NCI-H460 (cell line): Measurements from ENCODE around the gene SPNS2. TPM values are rescaled to one million over a fixed set of nuclear protein-coding genes. Genes with fewer than 3 reads are reported as not detected.

Experiments
- DNase-seq: peaks from one replicate; pipeline ENCODE4 v3.0.0-alpha.2; 2016; ENCODE audit warnings: low read depth; ENCODE audit errors: extremely low read depth
- polyA plus RNA-seq: library from polyadenylated mRNA; depleted of rRNA; stranded (reverse); fragments of >200 nt; gene quantifications from 2 replicates; pipeline ENCODE4 v1.2.3, GENCODE V29; 2014; cell fraction: nucleus; rRNA removed
- total RNA-seq: library from RNA; depleted of rRNA; stranded (reverse); fragments of >200 nt; shearing (Covaris generic); gene quantifications from 2 replicates; pipeline ENCODE4 v1.2.3, GENCODE V29; 2014; rRNA removed

SPNS2 gene, protein sequence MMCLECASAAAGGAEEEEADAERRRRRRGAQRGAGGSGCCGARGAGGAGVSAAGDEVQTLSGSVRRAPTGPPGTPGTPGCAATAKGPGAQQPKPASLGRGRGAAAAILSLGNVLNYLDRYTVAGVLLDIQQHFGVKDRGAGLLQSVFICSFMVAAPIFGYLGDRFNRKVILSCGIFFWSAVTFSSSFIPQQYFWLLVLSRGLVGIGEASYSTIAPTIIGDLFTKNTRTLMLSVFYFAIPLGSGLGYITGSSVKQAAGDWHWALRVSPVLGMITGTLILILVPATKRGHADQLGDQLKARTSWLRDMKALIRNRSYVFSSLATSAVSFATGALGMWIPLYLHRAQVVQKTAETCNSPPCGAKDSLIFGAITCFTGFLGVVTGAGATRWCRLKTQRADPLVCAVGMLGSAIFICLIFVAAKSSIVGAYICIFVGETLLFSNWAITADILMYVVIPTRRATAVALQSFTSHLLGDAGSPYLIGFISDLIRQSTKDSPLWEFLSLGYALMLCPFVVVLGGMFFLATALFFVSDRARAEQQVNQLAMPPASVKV
- 0.52 TPM in 1 of 2 replicates, not detected in the other for total RNA-seq
- polyA plus RNA-seq, result 0.25 TPM in 1 of 2 replicates, not detected in the other

DNA sequence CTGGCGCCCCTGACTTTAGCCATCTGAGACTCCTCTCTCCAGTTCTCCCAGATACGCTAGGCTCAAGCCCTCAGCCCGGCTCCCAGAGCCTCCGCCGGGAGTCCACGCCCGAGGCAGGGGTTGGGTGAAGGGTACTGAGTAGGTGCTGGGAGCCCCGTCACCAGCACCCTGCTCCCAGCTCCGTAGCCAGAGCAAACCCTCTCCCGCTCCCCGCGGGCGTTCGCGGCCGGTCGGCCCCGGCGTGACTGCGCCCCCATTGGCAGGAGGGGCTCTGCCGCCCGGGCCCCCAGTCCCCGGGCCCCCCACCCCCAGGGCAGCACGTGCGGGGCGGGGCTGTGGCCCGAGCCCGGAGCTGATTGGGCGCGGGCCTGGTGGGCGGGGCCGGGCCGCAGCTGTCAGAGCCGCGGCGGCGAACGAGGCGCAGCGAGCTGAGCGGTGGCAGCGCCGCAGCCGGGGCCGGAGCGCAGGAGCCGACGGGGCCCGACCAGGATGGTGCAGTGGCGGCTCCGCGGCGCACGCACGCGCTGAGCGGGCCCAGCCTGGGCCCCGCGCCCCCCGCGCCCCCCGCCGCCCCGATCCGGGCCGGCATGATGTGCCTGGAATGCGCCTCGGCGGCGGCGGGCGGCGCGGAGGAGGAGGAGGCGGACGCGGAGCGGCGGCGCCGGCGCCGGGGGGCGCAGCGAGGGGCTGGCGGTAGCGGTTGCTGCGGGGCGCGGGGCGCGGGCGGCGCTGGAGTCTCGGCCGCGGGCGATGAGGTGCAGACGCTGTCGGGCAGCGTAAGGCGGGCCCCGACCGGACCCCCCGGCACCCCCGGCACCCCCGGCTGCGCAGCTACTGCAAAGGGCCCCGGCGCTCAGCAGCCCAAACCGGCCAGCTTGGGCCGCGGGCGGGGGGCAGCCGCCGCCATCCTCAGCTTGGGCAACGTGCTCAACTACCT lies at the start of gene SPNS2:
SPNS2 (plus strand) TSS at position 421 of the 937 bp plus-strand sequence; CDS start at position 588, 167 bp downstream.
- DNase-seq, result peak; percentile 45

DNA sequence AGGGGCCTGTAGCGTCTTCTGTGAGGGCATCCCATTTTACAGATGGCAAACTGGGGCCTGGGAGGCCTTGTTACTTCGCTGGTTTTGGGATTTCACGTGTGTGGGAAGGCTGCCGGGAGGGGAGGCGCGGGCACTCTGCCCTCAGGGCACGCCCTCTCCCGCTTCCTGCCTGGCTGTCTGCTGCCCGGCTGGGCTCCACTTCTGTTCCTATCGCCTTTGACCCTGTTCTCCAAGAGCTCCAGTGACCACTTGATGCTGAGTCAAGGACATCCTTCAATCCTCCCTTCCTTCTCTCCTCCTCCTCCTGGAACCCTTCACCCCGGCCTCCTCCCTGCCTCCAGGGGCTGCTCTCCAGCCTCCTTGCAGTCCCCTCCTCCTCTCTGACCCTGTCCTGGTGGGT lies 48.9 kb upstream of the SPNS2 start:
- no peak for DNase-seq

DNA sequence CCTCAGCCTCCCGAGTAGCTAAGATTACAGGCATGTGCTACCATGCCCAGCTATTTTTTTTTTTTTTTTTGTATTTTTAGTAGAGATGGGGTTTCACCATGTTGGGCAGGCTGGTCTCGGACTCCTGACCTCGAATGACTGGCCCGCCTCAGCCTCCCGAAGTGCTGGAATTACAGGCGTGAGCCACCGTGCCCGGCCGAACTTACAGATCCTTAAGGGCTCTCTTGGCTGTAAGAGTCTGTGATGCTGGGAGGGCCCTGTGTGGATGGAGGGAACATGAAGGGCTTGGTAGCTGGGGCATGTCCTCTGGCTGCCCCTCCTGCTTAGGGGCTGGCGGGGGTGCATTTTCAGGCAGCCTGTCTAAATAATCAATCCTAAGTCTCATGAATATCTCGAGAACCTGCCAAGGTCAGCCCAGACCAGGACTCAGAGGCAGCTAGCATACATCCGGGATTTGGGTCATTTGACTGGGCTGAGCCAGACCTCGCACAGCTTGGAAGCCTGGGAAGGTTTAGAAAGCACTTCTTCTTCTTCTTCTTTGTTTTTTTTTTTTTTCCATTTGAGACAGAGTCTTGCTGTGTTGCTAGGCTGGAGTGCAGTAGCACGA lies 47.9 kb upstream of the SPNS2 start:
- no peak for DNase-seq

DNA sequence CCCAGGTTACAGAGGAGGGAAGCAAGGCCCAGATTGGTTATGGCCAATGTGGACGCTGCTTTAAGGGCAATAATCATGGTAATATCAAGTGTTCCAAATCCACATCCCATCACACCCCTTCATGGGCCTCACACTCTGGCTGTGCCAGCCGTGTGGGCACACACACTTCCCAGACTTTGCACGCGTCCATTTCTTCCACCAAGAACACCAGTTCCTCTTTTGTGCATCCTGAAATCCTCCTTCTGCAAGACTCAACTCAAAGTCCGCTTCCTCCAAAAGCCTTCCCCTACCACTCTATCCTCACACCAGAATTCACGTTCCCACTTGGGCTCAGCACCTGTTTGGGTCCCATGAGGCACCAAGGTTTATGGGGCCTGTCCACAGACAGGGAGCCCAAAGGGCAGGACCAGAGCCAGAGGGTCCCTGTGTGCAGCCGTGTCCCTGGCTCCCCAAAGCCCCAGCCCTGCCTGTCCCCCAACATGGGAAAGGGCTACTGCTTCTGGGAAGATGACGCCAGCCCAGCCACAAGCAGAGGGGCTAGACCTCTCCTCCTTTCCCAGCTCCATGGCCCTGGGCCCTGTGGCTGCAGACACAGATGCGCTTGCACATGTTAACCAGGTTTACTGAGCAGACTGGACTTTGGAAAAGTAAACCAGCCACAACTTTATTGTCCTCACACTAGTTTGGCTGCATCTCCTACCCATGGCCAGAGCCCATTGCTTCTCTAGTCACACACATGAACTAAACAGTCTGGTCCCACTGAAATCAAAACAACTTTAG lies 44.7 kb upstream of the SPNS2 start:
- DNase-seq, result no peak

DNA sequence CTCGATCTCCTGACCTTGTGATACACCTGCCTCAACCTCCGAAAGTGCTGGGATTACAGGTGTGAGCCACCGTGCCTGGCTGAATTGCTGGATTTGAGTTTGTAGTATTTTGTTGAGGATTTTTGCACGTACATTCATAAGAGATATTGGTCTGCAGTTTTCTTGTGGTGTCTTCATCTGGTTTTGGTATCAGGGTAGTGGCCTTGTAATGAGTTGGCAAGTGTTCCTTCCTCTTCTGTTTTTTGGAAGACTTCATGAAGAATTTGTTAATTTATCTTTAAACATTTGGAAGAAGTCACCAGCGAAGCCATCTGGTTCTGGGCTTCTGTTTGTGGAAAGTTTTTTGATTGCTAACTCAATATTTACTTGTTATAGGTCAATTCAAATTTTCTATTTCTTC lies 38.0 kb upstream of the SPNS2 start:
- DNase-seq, result no peak

DNA sequence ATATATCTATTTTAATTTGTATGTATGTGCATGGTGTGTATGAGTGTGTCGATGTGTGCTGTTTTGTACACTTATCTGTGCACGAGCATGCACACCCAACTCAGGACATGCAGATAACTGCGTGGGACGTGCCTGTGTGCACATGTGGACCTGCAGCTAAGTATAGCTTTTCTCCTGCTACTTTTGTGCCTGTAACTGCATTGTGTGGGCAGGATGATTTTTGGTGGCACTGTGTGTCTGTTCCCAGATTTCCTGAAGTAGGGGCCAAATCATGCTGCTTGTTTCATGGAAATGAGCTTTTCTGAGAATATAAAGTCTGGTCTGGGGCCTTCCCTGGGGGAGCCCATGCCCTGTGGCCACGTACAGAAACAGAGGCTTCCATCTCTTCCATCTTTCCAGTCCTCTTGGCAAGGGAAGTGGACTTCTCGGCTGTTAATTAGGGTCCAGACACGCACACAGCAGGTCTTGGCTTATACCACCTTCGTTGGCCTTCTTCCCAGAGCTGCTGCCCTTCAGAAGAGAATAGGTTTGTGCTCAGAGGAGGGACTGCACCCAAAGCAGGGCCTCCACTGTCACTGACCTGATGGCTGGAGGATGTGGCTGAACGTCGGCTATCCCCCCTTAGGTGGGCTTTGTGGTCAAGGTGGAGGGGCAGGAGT lies 34.7 kb upstream of the SPNS2 start:
- no peak for DNase-seq

DNA sequence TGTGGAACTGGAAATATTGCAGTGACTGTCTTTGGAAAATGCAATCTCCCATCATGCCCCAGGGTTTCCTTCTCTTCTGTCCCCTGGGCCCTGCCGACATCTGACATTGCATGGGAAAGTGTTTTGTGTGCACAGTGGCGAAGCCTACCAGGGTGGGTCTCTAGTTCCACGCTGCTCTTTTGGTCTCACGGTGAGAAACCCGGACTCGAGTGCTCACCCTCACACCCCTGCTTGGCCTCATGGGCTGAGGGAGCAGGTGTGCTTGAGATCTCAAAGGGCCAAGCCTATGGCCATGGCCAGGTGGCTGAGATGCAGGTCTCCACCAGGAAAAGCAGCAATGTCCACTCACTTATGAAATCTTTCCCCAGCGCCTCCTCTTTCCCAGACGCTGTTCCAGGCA lies 32.9 kb upstream of the SPNS2 start:
- DNase-seq, result no peak

DNA sequence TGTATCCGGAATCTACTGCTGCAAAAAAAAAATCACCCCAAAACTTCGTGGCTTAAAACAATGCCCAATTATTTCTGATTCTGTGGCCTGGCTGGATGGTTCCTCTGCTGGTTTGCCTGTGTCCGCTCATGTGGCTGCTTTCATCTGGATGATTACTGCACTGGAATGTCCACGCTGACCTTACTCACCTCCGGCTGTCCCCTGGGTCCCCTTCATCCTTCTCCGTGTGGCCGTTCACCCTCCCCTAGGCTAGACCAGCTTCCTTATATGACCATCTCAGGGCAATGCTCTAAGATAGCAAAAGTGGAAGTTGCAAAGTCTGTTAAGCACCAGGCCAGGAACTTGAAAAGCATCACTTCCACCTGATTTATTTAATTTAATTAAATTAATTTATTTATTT lies 31.4 kb upstream of the SPNS2 start:
- DNase-seq, result no peak

DNA sequence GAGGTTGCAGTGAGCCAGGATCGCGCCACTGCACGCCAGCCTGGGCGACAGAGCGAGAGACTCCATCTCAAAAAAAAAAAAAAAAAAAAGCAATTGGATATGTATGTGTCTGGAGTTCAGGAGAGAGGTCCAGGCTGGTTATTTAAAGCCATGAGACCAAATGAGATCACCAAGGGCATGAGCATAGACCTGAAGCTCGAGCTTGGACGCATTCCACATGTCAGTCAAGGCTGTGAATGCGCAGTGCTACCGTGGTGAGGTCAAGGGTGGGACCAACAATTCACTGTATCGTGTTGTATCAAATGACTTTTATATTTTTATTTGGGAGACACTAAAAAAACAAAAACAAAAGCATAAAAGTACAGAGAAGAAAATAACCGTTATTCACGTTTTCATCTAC lies 29.1 kb upstream of the SPNS2 start:
- DNase-seq, result no peak

DNA sequence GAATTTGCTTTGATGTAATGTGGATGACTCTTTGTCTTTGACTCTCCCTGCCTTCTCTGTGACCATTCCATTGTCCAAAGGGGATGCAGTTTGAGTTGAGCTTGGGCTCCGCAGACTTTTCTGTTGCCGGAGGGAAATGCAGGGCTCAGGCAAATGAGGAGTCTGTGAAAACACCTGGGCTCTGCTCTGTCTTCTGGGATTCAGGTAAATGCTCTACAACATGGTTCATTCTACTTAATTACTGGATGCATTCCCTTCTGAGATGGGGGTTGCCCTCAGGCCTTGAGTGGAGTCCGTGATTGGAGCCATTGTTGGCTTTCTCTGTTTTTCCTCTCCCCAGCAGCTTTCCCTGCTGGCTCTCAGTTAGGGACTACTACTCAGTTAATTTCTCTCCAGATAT lies 26.4 kb upstream of the SPNS2 start:
- DNase-seq, result no peak

DNA sequence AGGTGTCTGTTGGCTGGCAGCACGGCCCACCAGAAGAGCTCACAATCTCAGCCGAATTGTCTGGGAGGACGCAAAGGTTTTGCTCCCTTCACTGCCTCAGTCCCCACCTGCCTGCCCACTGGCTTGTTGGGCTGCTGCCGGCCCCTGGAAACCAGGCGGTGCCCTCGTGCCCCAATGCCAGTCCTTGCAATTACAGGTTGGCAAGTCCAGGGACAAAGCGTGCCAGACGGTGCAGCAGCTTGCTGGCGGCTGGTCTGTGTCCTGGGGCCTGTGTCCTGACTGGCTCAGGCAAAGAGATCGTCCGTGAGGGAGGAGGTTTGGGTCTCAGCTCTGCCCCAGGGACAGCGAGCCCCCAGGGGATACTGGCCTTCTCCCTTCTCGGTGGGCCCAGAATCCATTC lies 24.6 kb upstream of the SPNS2 start:
- DNase-seq, result no peak

DNA sequence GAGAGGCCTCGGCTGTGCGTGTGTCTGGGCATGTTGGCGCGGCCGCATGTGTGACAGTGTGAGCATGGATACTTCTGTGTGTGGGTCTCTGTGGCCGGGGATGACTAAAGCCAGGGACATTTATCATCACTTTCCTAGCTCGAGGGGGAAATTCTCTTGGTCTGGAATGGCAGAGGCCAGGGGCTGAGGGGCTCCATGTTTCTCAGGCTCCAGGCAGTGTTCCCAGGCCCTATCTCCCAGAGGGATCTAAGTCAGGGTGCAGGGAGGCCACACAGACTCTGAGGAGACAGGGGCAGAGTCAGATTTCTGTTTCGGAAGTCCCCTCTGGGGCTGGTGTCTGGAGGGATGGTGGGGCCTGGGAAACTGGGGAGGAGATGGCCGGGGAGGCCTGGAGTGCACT lies 23.7 kb upstream of the SPNS2 start:
- DNase-seq, result no peak

DNA sequence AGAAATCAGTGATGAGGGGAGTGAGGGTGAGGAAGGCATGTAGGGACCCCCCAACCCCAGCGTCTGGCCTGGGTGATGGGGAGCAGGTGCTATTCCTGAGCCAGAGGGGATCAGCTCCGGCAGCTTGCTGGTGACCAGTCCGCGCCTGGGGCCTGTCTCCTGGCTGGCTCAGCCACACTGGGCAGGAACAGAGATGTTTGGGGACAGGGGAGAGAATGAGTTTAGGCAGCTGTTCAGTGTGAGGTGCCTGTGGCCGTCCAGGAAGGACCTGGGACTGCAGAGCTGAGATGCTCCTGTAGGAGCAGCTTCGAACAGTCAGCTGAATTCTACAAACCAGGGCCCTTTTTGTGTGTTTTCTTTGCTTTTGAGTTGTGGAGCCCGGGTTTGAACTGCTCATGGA lies 23.2 kb upstream of the SPNS2 start:
- no peak for DNase-seq

DNA sequence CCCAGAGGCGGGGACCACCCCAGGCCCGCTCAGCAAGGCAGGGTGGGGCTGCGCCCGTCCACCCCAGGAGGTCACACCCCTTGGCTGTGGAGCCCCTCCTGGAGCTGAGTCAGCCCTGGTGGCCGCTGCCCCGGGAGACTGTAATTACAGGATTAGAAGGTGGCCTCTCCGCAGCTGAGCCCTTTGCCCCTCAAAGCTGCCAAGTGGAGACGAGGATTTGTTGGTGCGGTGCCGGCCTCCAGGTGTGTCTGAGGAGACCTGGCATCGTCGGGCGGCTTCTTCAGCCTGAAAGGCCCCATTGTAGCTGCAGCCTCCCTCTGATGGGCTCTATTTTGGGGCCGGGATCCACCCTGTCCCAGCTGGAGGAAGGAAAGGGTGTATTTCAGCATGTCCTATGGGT lies 22.7 kb upstream of the SPNS2 start:
- DNase-seq, result no peak

DNA sequence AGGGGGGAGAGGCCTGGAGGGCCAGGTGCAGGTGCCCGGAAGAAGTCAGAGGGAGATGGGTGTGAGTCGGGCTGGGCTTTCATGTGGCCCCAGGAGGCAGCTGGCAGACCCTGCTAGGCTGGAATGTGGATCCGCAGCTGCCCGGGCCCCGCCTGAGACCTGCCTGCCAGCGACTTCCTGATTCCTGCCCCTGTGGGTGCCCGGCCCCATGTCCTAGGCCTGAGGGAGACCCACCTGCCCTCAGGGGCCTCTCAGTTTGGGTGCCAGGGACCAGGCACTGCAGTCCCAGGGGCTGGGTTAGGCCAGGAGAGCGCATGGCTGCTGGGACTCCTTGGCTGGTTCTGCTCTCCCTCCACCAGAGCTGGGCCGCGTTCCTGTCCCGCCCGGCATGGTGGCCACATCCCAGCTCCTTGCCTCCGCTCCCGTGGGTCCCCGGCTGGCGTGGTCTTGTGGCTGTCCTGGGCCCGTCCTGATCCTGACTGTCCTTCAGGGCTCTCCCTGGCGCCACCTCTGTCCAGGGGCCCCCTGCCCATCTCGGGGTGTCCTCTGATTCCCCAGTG lies 22.1 kb upstream of the SPNS2 start:
- DNase-seq, result no peak

DNA sequence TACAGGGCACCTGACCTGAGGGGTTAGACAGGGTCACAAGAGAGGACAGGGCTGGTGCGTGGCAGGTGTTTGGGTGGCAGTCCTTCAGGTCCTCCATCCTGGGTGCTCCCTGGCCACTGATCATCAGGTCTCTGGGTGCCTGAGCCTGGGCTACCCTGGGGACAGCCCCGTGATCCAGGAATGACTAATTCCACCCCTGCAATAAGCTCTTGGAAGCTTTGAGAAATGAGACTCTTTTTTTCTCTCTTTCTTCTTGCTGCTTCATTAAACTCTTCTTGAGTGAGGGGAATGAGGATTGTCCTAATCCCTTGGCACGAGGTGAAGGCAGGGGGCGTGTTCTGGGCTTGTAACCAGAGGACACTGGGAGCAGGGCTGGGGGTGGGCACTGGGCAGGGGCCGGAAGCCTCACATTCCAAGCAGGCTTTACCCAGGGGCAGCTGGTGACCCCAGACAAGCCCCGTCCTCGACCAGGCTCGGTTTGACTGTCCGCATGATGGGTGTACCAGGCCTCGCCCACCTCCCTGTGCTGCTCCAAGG lies 21.4 kb upstream of the SPNS2 start:
- no peak for DNase-seq

DNA sequence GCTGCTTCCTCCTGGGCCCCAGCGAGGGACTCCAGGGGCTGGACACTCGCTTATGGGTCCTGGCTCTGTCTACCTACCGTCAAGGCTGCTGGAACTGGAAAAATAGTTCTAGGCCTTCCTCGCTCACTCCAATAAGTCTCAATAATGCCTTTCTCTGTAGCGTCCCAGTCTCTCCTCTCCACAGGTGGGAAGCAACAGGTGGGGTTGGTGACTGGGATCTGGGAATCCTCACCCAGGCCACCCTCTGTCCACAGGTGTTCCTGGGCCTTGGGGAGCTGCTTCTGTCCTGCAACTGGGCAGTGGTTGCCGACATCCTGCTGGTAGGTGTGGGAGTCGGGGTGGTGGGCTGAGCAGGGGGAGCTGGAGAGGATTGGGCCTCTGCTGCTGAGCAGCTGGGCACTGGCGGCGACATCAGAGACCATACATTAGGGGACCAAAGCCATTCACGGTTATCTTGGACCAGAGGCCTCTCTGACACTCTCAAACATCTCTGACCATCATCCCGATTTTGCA lies 20.3 kb upstream of the SPNS2 start:
- DNase-seq, result no peak

DNA sequence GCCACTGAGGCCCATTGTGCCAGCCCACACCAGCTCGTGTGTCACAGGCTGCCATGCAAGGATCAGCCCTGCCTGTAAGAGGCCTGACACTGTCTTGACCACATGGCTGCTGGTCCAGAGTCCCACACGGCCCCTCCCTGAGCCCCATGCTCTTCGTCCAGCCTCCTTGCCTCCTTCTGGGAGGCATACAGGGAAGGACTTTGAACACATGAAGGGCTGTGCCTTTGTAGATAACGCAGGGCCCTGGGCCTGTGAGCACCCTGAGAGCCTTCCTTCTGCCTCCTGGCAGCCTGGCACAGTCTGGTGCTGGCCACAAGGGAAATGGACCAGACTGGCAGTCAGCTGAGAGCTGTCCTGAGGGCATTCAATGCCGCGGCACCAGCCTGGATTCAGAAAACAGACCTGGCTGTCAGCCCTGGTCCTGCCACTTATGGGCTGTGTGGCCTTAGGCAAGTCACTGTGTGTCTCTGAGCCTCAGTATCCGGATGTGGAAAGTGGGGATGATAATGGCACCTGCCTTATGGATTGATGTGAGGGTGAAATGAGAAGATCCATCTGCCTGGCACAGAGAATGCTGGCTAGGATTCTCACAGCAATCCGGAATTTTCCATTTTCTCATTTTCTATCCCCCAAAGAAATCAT lies 19.2 kb upstream of the SPNS2 start:
- no peak for DNase-seq
